NCI-H510A (cell line): ENCODE measurements around the gene LAMB1.

ENCODE experiments used
- DNase-seq: peaks from one replicate; lab custom pipeline; 2025; lab: John Stamatoyannopoulos, UW

Gene LAMB1

DNA sequence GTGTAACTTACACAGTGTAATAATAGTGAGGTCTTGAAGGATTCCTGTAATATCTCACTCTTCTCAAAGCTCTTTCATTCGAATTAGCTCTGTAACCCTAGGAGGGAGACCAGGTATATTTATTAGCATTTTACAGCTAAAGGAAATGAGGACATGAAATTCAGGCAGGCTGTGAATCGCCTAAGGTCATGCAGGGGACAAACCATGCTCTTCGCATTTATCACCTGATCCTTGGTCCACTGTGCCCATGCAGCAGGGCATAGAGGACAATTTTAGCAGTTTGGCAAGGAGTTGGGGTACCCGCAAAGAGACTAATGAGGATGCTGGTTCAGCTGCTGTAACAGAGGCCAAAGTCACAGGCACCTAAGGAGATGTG lies 14.8 kb upstream of the LAMB1 start:
- DNase-seq, result no peak

DNA sequence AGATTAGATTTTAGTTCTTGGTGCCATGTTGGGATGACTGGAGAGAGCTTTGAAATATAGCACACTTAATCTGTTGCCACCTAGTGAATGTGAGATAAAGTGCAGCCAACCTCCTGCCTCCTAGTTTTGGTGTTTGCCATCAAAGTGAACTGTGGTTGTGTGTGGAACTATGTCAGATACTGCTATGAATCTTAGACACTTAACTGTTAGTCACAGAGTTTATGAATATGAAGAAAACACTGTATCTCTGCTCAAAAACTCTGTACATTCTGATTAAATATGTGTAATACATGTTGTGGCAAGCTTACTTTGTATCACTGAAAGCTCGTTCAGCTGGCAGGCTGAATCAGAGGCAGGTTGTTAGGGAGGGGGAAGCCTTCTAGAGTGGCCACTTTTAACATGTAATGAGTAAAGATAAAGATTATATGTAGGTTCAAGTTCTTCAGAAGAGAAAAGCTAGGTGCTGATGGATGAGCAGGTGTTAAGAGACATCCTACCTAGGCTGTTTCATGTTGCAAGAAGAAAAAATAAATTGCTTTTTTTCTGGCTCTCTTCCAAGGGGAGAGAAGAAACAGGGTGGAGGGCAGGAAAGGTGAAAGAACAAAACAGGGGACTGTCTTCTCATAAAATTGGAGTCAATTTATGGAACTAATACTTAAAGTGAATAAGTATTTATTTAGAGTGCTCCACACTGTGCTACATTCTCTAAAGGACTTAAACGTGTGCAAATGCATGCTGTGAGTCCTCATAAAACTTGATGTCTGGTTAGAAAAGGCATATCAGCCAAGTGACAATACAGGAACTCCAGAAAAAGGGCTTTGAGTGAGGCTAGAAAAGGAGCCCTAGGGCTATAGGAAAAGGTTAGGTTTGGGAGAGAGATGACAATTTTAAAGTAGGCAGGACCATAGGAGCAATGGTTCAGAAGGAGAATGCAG lies 14.1 kb upstream of the LAMB1 start:
- DNase-seq, result no peak

GRCh38 chr7:108015740-108016139 lies 12.8 kb upstream of the LAMB1 start:
- no peak for DNase-seq

GRCh38 chr7:108014747-108015682 lies 12.1 kb upstream of the LAMB1 start:
- no peak for DNase-seq

- no peak for DNase-seq
These were observed 11.3 kb upstream of the LAMB1 start for GRCh38 chr7:108014215-108014614.

DNA sequence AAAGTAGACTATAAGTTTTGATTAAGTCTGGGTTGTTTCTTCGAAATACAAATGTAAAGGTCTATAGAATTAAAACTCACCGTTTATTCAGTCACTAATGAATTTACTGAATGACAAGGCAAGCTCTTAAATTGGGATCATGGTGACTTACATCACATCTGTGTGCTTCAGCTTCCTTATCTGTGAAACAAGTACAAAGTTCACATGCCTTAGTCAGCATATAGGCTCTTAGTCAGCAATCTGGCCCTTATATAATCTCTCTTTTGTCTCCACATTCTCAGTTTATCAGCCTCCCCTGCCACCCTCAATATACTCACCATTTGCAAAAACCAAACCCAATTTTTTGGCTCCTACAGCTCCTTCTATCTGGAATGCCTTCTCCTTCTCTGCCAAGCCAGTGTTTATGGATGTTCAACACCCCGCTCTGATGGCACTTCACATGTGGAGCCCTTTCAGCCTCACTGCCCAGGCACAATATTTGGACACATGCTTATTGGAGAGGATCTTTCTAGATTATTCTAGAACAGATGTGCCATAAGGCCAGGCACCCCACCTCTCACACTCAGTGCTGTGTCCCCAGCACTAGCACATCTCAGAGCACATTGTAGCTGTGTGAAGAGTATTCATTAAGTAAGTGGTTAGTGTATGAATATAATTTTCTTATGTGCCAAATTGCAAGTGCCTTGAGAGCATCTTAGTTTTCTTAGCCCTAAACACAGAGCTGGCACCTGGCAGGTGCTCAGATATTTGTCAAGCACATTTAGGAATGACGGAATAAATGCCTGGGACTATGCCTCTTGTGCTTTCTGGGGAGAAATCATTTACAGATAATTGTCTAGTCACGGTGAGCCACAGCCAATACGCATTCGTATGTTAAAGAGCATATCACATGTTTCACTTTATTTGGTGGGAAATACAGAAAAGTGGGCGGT lies 9.8 kb upstream of the LAMB1 start:
- no peak for DNase-seq

DNA sequence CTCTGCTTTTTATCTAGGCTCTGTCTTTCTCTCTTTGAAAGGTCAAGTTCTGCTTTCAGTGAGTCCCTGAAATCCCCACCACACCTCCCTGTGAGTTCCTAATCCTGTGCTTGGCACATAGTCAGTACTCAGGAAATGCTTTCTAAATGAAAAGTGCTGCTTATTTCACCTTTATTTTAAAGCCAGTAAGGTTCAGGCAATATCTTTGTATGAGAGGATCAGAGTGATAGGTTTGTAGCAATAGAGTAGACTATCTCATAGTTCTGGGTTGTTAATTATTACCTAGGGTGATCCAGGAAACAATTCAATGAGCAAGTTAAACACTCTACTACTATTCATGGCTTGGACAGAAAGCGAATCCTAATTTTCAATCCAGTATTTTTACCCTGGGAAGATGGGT lies 7.4 kb upstream of the LAMB1 start:
- no peak for DNase-seq

GRCh38 chr7:108009873-108010272 lies 6.9 kb upstream of the LAMB1 start:
- no peak for DNase-seq

GRCh38 chr7:108008827-108009226 lies 5.9 kb upstream of the LAMB1 start:
- no peak for DNase-seq

DNA sequence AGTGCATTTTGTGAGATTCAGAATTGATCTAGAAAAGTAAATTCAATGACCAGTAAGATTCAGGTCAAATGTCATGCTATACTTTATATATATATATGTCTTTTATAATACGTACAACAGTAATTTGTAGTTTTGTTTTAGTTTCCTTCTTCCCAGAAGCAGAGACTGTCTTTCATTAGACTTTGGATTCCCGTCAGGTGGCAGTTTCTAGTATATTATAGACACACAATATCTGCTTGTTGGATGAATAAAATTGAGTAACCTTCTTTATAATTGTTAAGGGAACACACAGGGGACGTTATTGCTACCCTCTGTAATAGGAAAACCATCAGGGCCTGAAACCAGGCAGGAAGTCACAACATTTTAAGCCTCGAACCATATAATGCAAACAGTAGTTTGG lies 5.3 kb upstream of the LAMB1 start:
- no peak for DNase-seq

DNA sequence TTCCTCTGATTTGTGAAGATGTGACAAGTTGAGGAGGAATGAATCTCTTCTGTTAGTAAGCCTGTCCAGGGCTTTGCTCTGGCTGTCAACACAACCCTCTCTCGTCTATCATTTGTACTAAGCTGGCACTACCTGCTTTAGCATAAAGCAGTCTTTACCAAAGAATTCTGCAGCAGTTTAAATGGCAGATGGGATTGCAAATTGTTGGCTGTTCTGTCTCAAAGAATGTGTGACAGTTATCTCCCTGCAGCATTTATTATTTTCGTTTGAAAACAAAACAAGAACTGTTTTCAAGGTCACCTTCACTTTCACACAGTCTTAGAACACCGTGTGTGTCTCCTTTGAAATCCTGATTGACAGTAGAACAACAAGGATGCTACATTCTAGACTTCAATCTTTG lies 4.8 kb upstream of the LAMB1 start:
- no peak for DNase-seq

GRCh38 chr7:108007261-108007660 lies 4.3 kb upstream of the LAMB1 start:
- DNase-seq, result no peak

- DNase-seq, result no peak
These were observed 1.5 kb upstream of the LAMB1 start for GRCh38 chr7:108004220-108005142.

DNA sequence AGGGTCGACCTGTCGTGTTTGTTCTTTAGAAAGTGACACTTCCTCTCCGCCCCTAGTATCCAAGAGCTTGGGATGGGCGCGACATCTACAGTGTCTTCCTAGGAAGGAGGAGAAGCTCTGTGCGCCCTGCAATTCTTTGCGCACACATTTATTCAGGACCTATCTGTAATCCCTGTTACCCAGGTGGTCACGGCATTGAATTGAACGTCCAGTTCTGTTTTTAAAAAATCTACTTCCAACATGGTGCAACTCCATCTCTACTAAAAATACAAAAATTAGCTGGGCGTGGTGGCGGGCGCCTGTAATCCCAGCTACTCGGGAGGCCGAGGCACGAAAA lies 606 bp upstream of the LAMB1 start:
- no peak for DNase-seq

DNA sequence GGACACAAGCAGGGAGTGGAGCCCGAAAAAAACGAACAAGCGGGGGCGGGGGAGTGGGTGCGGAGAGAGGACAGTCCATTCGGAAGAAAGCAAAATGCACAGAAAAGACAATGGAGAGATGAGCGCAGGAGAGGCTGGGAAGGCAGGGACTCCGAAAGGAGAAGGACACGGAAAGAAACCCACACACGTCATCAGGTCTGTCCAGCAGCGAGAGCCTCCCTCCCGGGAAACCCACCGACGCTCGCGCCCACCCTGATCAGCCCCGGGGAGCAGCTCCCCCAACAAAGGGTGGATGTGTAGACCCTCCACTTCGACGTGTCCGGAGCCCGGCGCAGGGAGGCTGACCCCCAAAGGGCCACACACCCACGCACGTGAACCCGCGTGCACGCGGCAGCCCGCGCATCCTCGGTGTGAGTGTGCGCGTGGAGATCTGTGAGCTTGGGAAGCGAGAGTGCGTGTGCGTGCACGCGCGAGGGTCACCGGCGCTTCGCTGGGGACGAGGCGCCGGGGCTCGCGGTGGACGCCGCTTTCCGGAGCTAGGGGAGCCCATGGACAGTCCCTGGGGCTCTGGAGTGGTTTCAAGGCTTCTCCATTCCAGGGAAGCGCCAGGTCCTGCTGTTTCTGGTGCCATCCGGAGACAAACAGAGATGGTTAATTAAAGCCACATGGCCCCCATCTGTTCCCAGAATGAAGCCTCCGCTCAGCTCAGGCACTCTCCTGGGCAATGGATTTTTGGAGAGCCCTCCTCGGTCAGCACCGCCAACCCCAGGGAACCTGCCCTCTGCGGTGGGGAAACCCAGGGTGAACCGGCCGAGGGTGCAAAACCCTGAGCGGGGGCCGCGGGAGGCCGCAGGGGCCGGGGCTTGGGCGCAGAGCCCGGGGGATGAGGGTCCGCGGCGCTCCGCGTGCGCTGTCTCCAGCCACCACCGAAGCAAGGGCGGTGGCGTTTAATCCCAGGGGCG lies 916 bp downstream of the LAMB1 start:
- DNase-seq, result no peak

DNA sequence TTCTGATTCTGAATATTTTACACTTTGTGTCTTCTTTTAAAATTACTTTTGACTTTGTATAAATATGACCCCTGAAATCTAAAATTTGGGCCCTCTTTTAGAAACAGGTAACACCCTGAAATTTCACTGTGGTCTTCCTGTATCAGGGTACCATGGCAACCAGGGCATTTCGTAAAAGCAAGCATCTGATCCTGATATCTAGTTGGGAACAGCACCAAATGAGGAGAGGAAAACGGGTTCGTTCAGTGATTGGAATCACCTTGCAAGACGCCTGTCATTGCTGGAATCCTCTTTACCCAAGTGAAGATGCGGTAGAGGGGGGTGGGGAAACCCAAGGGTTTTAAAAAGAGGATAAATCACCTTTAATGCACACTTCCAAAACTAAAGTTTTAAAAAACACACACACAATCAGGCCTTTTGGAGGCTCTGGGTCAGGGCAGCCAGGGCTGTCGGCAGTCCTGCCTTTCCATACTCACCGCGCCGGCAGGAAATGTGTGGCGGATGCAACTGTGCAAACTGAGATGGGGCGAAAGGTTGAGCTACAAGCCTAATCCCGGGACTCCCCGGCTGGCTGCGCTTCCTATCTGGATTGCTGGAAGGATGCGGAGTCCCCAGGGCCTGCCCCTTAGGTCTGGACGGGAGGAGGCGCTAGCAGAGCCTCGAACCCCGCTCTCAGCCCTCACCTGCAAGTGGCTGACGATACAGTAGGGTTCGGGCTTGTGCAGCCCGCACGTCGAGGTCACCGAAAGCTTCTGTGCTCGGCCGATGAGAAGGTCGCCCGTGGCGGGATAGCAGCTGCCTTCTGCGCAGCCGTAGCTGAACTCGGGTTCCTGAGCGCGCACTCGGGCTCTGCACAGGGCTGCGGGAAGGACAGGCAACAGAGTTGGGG lies 1.8 kb downstream of the LAMB1 start:
- no peak for DNase-seq

GRCh38 chr7:107999779-108000560 lies 3.0 kb downstream of the LAMB1 start:
- DNase-seq, result no peak
